Neural progenitor cell (in vitro differentiated cells): ENCODE measurements around the gene SLC2A9.

ENCODE experiments used
- CTCF ChIP-seq: fragments of 200-600 bp; sonication (generic); IDR thresholded peaks from 2 replicates; pipeline ENCODE4 v1.5.1; 2017; ENCODE audit warnings: antibody characterized with exemption, mild to moderate bottlenecking
- EZH2phosphoT487 ChIP-seq: fragments of 200-600 bp; sonication (generic); IDR thresholded peaks from 2 replicates; pipeline ENCODE4 v1.6.1; 2017; ENCODE audit warnings: antibody characterized with exemption

GRCh38 chr4:10003666-10004065 lies 17.6 kb downstream of the SLC2A9 start:
- TF ChIP-seq EZH2phosphoT487 (no peak), CTCF (no peak)
